CD4-positive, alpha-beta T cell (primary cell): ENCODE data around the gene CHD9. TPM values are rescaled to one million over a fixed set of nuclear protein-coding genes. Genes with fewer than 3 reads are reported as not detected.

Source experiments
- ATAC-seq: fragments of 200-7000 bp; cut with Tn5 transposase; one replicate; pipeline ENCODE4 v1.10.0; 2022; ENCODE audit warnings: mild to moderate bottlenecking; ENCODE audit not compliant: poor library complexity
- CTCF ChIA-PET: fragments of 350-600 bp; sonication (Branson Sonifier 250); formaldehyde crosslinking; loops from one replicate; lab custom pipeline; 2021; ENCODE audit warnings: antibody characterized with exemption, inconsistent platforms; lab: Charles Lee
- POLR2A ChIA-PET: fragments of 350-600 bp; sonication (Branson Sonifier 250); formaldehyde crosslinking; loops from one replicate; lab custom pipeline; 2021; ENCODE audit warnings: antibody characterized with exemption, inconsistent platforms; lab: Charles Lee
- DNase-seq, 14 experiments: peaks; one replicate each; pipeline ENCODE4 v3.0.0-alpha.2; 2013 to 2020; ENCODE audit warnings: mixed read lengths in 2 of 14
- H3K27ac ChIP-seq, 2 donors: one replicate each; pipeline versions ENCODE4 v1.5.1 to v1.7.0; 2013; ENCODE audit warnings: low read length in 2 of 2, low read depth in 1 of 2, mild to moderate bottlenecking in 1 of 2
- H3K27me3 ChIP-seq, 2 experiments: 1 replicate in 1 of 2; 2 replicates in 1 of 2; pipeline versions ENCODE4 v1.6.1 to v1.7.0; 2013; ENCODE audit warnings: low read length in 2 of 2, control low read depth in 1 of 2, mild to moderate bottlenecking in 1 of 2, moderate library complexity in 1 of 2; ENCODE audit not compliant: insufficient read depth in 2 of 2, control insufficient read depth in 1 of 2
- H3K36me3 ChIP-seq: one replicate; pipeline ENCODE4 v1.6.1; 2013; ENCODE audit warnings: low read length, control low read depth; ENCODE audit not compliant: insufficient read depth
- H3K4me1 ChIP-seq: one replicate; pipeline ENCODE4 v1.6.1; 2013; ENCODE audit warnings: low read length, control low read depth; ENCODE audit not compliant: insufficient read depth
- H3K4me3 ChIP-seq: one replicate; pipeline ENCODE4 v1.5.1; 2013; ENCODE audit warnings: mild to moderate bottlenecking, low read length, moderate library complexity
- H3K9me3 ChIP-seq, 2 experiments: 1 replicate in 1 of 2; 2 replicates in 1 of 2; pipeline versions ENCODE4 v1.6.1 to v1.7.0; 2013; ENCODE audit warnings: low read length in 2 of 2, mild to moderate bottlenecking in 2 of 2, control low read depth in 1 of 2, moderate library complexity in 1 of 2; ENCODE audit not compliant: control insufficient read depth in 1 of 2, insufficient read depth in 1 of 2
- H3K27ac Mint-ChIP-seq: one replicate; pipeline ENCODE4 v1.8.0; 2020; ENCODE audit warnings: mixed read lengths
- H3K27me3 Mint-ChIP-seq: one replicate; pipeline ENCODE4 v1.8.0; 2021; ENCODE audit warnings: mixed read lengths
- H3K36me3 Mint-ChIP-seq: one replicate; pipeline ENCODE4 v1.8.0; 2021; ENCODE audit warnings: low read depth, mixed read lengths
- H3K4me1 Mint-ChIP-seq: one replicate; pipeline ENCODE4 v1.8.0; 2021; ENCODE audit warnings: low read depth, mixed read lengths
- H3K4me3 Mint-ChIP-seq: one replicate; pipeline ENCODE4 v1.8.0; 2020; ENCODE audit warnings: mild to moderate bottlenecking, mixed read lengths
- H3K9me3 Mint-ChIP-seq: one replicate; pipeline ENCODE4 v1.8.0; 2020; ENCODE audit warnings: mixed read lengths
- intact Hi-C, 2 experiments: fragments of 100-400 bp; cut with DNase I in 1 of 2; cut with micrococcal nuclease in 1 of 2; formaldehyde crosslinking; loops; one replicate each; pipeline versions ENCODE4 v1.15.1 to v1.9.0; 2023 to 2025; cut with DNase I, micrococcal nuclease
- total RNA-seq, 174 experiments: library from RNA in 2 of 174; stranded (reverse) in 2 of 174; gene quantifications; one replicate each; pipeline ENCODE4 v1.2.3 and lab custom pipeline; 2021 to 2026
- TF ChIP-seq, protein P1 (sequence below): fragments of 200-600 bp; IDR thresholded peaks from one replicate; pipeline ENCODE4 v1.8.0; 2022; ENCODE audit warnings: antibody characterized with exemption, mild to moderate bottlenecking

CHD9 gene
- total RNA-seq, 2 experiments from 2014 or later: 28.2 to 28.8 TPM

DNA sequence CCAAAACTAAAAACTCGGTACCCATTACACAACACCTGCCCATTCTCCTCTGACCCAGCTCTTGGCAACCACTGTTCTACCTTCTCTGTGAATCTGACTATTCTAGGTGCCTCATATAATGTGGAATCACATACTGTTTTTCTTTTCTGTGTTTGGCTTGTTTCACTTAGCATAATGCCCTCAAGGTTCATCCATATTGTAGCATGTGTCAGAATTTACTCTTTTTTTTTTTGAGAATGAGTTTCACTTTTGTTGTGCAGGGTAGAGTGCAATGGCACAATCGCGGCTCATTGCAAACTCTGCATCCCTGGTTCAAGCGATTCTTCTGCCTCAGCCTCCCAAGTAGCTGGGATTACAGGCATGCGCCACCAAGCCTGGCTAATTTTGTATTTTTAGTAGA lies 320.0 kb downstream of the CHD9 start:
- Histone ChIP-seq H3K9me3 (peaks cover 0 to 10% of the 10 kb centered on the region in 2 experiments), H3K4me3 (no peak overlapping the region), H3K27me3 (no peaks in the 10 kb centered on the region), H3K4me1 (peaks cover 13% of the 10 kb centered on the region), H3K36me3 (no peaks in the 10 kb centered on the region), H3K27ac (no peak overlapping the region)
- H3K4me1 Mint-ChIP-seq: peaks cover 46% of the 10 kb centered on the region
- no peaks in the 10 kb centered on the region for H3K9me3 Mint-ChIP-seq
- H3K36me3 Mint-ChIP-seq: peaks cover 18% of the 10 kb centered on the region
- ATAC-seq (no peak), DNase-seq (peak in 1 of 14 experiments; percentile 16)
- ChIA-PET CTCF (no interaction called here), POLR2A (interaction anchor here (0.6 to 4.9 kb wide), 3 partner anchors 82 to 159 kb away, joined by 3 to 30 read pairs (median 5); no protein-coding TSS in a partner anchor)
- TF ChIP-seq, protein P1, sequence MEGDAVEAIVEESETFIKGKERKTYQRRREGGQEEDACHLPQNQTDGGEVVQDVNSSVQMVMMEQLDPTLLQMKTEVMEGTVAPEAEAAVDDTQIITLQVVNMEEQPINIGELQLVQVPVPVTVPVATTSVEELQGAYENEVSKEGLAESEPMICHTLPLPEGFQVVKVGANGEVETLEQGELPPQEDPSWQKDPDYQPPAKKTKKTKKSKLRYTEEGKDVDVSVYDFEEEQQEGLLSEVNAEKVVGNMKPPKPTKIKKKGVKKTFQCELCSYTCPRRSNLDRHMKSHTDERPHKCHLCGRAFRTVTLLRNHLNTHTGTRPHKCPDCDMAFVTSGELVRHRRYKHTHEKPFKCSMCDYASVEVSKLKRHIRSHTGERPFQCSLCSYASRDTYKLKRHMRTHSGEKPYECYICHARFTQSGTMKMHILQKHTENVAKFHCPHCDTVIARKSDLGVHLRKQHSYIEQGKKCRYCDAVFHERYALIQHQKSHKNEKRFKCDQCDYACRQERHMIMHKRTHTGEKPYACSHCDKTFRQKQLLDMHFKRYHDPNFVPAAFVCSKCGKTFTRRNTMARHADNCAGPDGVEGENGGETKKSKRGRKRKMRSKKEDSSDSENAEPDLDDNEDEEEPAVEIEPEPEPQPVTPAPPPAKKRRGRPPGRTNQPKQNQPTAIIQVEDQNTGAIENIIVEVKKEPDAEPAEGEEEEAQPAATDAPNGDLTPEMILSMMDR: no peak
- peak overlapping the region; percentile 59 for H3K27ac Mint-ChIP-seq
- no peaks in the 10 kb centered on the region for H3K27me3 Mint-ChIP-seq
- intact Hi-C loops: loop anchor here (2.0 to 5.0 kb wide), 3 partner anchors 56 to 244 kb away; partner anchors contain the start of gene AKTIP (in 1 of the 2)
- no peak overlapping the region for H3K4me3 Mint-ChIP-seq

DNA sequence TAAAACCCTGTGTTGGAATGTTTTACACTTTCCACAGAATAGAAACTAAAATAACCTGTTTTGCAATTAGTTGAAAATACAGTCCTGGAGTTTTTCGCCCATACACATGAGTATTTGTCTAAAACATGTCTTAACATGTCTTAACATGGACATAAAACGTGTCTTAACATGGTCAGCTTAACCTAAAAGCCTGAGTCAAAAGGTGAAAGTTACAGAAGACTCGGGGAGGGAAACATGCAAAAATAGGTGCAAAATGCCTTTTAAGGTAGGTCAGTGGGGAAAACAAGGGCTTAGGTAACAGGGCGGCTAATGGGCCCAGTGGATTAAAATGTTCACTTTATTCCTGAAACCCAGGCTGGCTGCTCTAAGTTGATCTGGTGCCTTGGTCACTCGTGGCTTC lies 323.3 kb downstream of the CHD9 start:
- Histone ChIP-seq H3K27me3 (no peaks in the 10 kb centered on the region), H3K36me3 (no peaks in the 10 kb centered on the region), H3K27ac (no peak overlapping the region), H3K4me1 (peaks cover 7% of the 10 kb centered on the region), H3K9me3 (peaks cover 0 to 5% of the 10 kb centered on the region in 2 experiments), H3K4me3 (no peak overlapping the region)
- ATAC-seq (no peak), DNase-seq (no peak)
- Mint-ChIP-seq H3K36me3 (peaks cover 46% of the 10 kb centered on the region), H3K9me3 (no peaks in the 10 kb centered on the region), H3K27ac (peak overlapping the region; percentile 16), H3K4me1 (peaks cover 59% of the 10 kb centered on the region), H3K4me3 (peak overlapping the region; percentile 36), H3K27me3 (no peaks in the 10 kb centered on the region)
- POLR2A ChIA-PET: interaction anchor here (1.0 kb wide), 1 partner anchor 79 kb away, joined by 3 read pairs; no protein-coding TSS in a partner anchor
- intact Hi-C loops: no loop called here
- TF ChIP-seq, protein P1: no peak
- CTCF ChIA-PET: no interaction called here

Other genes starting within 250 kb of the CHD9 start
- gene CHD9NB, start 2.1 kb upstream of the CHD9 start, total RNA-seq: not detected